Parathyroid adenoma (tissue), 2 donors: ENCODE measurements around the gene MRPS7.

Experiments
- H2AFZ ChIP-seq: fragments of 300-600 bp; sonication (generic); one replicate; pipeline ENCODE4 v1.7.0; 2017; ENCODE audit warnings: antibody characterized with exemption, mild to moderate bottlenecking
- H3K27ac ChIP-seq: fragments of 300-600 bp; sonication (generic); one replicate; pipeline ENCODE4 v1.7.0; 2017
- H3K27me3 ChIP-seq: fragments of 300-600 bp; sonication (generic); one replicate; pipeline ENCODE4 v1.7.0; 2017; ENCODE audit warnings: low read length; ENCODE audit not compliant: control insufficient read depth, insufficient read depth
- H3K36me3 ChIP-seq: fragments of 300-600 bp; sonication (generic); one replicate; pipeline ENCODE4 v1.7.0; 2017; ENCODE audit warnings: low read length; ENCODE audit not compliant: control insufficient read depth, insufficient read depth
- H3K4me1 ChIP-seq: fragments of 300-600 bp; sonication (generic); one replicate; pipeline ENCODE4 v1.7.0; 2017; ENCODE audit warnings: control low read depth
- H3K4me2 ChIP-seq: fragments of 300-600 bp; sonication (generic); one replicate; pipeline ENCODE4 v1.7.0; 2017; ENCODE audit warnings: low read length
- H3K4me3 ChIP-seq: fragments of 300-600 bp; sonication (generic); one replicate; pipeline ENCODE4 v1.7.0; 2017; ENCODE audit warnings: low read depth, low read length
- H3K79me2 ChIP-seq: fragments of 300-600 bp; sonication (generic); one replicate; pipeline ENCODE4 v1.7.0; 2017; ENCODE audit warnings: control low read depth
- H3K9ac ChIP-seq: fragments of 300-600 bp; sonication (generic); one replicate; pipeline ENCODE4 v1.7.0; 2017; ENCODE audit warnings: mild to moderate bottlenecking
- H3K9me3 ChIP-seq: fragments of 300-600 bp; sonication (generic); one replicate; pipeline ENCODE4 v1.7.0; 2017; ENCODE audit warnings: low read length; ENCODE audit not compliant: control insufficient read depth
- TF ChIP-seq, protein P1 (sequence below): fragments of 300-600 bp; sonication (generic); IDR thresholded peaks from one replicate; pipeline ENCODE4 v1.7.0; 2017; ENCODE audit warnings: antibody characterized with exemption, mild to moderate bottlenecking
- donor health status: primary hyperparathyroidism.

Gene MRPS7

DNA sequence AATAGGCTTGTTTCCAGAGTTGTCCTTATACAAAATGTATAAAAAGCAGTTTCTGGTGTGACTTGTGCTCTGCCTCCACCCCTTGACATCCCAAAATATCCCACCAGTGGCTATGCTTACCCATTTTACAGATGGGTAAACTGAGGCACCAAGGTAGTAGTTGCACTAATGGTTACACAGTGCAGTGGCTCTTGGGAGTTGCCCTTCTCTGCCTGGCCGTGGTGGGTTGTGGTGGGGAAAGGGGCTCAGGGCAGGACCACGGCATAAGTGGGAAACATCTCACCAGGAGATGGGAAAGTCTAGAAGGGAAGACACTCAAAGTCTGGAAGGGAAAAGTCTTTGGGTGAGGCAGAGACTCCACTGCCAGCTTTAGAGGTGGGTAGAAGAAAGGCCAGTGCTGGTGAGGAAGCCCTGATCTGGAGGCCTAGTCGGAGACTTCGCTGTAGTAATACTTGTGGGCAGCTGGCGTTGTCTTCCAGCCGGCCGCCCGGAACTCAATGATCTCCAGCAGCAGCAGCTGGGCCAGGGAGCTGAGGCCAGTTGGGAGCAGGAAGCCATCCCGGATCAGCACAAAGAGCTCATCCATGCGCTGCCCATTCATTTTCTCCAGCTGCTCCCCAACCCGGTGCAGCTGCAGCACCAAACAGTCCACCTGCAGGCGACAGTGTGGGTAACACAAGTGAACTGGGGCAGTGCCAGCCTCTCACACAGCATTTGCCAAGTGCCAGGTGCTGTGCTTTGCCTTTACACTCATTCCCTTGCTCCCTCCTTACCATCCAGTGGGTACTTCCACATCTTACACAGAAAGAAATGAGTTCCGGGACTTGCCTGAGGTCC is 4.9 kb downstream of the MRPS7 start:
- TF ChIP-seq, protein P1, sequence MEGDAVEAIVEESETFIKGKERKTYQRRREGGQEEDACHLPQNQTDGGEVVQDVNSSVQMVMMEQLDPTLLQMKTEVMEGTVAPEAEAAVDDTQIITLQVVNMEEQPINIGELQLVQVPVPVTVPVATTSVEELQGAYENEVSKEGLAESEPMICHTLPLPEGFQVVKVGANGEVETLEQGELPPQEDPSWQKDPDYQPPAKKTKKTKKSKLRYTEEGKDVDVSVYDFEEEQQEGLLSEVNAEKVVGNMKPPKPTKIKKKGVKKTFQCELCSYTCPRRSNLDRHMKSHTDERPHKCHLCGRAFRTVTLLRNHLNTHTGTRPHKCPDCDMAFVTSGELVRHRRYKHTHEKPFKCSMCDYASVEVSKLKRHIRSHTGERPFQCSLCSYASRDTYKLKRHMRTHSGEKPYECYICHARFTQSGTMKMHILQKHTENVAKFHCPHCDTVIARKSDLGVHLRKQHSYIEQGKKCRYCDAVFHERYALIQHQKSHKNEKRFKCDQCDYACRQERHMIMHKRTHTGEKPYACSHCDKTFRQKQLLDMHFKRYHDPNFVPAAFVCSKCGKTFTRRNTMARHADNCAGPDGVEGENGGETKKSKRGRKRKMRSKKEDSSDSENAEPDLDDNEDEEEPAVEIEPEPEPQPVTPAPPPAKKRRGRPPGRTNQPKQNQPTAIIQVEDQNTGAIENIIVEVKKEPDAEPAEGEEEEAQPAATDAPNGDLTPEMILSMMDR, result no peak
- no peak overlapping the region for H3K27ac ChIP-seq
- peaks cover 9% of the 10 kb centered on the region for H3K79me2 ChIP-seq
- no peaks in the 10 kb centered on the region for H3K27me3 ChIP-seq
- no peaks in the 10 kb centered on the region for H3K36me3 ChIP-seq
- no peak overlapping the region for H3K4me2 ChIP-seq
- no peak overlapping the region for H3K4me3 ChIP-seq
- no peak overlapping the region for H2AFZ ChIP-seq
- no peak overlapping the region for H3K9ac ChIP-seq
- H3K4me1 ChIP-seq, result peaks cover 21% of the 10 kb centered on the region
- H3K9me3 ChIP-seq, result no peaks in the 10 kb centered on the region

DNA sequence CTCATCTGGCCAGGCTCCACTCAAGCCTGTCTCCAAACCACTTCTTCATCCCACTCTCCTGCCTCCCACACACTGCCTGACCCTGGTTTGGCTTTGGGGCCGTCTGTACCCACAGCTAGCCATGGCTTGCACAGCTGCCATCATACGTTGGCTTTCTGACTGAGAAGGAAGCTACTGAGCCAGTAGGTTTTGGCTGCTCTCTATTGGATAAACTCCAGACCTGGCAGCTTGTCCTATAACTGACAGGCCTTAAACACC is 5.4 kb downstream of the MRPS7 start:
- Histone ChIP-seq H3K79me2 (peaks cover 9% of the 10 kb centered on the region), H3K4me2 (no peak overlapping the region), H3K36me3 (no peaks in the 10 kb centered on the region), H3K9ac (no peak overlapping the region), H3K9me3 (no peaks in the 10 kb centered on the region), H3K27me3 (no peaks in the 10 kb centered on the region), H3K4me1 (peaks cover 22% of the 10 kb centered on the region), H2AFZ (no peak overlapping the region), H3K27ac (no peak overlapping the region), H3K4me3 (no peak overlapping the region)
- TF ChIP-seq, protein P1, result no peak

DNA sequence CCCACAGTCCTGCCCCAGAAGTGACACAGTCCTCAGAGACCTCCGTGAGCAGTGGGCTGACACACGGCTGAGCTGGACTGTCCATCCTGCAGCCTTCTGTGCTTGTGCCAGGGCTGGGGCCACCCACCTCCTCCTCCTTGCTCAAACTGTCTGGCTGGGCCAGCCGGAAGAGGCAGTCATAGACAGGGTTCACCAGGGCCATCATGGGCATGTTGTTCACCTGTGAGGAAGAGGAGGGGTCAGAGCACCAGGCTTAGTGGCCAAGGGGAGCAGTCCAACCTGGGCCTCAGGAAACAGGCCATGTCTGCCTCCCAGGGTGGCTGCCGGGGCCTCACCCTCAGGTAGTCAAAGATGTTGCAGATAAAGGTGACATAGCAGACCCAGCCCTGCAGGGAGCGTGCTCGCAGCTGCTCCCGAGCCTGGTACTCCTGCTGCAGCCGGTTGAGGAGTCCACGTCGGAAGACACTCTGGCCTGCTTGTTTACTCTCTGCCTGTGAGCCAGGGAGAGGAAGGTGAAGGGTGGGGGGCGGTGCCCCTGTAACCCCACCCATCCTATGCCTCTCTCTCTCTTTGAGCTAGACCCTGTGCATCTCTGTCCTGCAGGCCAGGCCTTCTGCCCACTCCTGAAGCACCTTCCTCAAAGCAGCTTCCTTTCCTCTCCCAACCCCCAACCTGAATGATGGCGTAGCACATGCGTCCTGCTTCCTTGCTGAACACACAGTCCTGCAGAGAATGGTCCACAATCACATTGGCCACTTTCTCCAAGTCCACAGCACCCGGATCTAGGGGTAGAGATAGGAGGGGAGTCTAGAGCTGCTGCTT is 5.9 kb downstream of the MRPS7 start:
- Histone ChIP-seq H3K9me3 (no peaks in the 10 kb centered on the region), H3K9ac (no peak overlapping the region), H3K27ac (no peak overlapping the region), H3K4me3 (no peak overlapping the region), H3K79me2 (peaks cover 6% of the 10 kb centered on the region), H2AFZ (no peak overlapping the region), H3K27me3 (no peaks in the 10 kb centered on the region), H3K4me2 (no peak overlapping the region), H3K4me1 (peaks cover 24% of the 10 kb centered on the region), H3K36me3 (no peaks in the 10 kb centered on the region)
- TF ChIP-seq, protein P1, result no peak

DNA sequence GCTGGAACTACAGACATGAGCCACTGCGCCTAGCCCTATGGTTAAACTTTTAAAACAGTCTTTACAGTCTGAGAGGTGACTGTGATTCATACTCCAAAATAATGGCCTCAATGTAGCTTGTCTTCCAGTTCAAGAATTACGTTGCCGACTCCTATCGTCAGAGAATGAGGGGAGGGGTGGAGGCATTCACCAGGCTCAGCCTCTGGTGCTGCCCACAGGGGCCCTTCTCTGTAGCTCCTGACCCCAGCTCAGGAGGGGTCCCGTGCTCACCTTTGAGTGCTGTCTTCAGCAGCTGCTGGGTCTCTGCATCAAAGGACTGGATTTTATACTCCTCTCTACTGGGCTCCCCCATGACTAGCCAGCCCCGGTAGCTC is 8.2 kb downstream of the MRPS7 start:
- Histone ChIP-seq H3K4me2 (peak overlapping the region; percentile 92), H3K4me1 (peaks cover 19% of the 10 kb centered on the region), H3K27me3 (no peaks in the 10 kb centered on the region), H2AFZ (peak overlapping the region; percentile 99), H3K9me3 (no peaks in the 10 kb centered on the region), H3K4me3 (peak overlapping the region; percentile 76), H3K36me3 (no peaks in the 10 kb centered on the region), H3K27ac (peak overlapping the region; percentile 90), H3K79me2 (no peaks in the 10 kb centered on the region), H3K9ac (peak overlapping the region; percentile 89)
- TF ChIP-seq, protein P1, result no peak
